Measurements from ENCODE around the gene VAMP5. TPM values are rescaled to one million over a fixed set of nuclear protein-coding genes. Genes with fewer than 3 reads are reported as not detected.
"Not testable (repeated sequence)": the region's sequence is repeated elsewhere in the genome, so short reads cannot be mapped to it uniquely, and the experiment has no call there.

VAMP5 gene
- total RNA-seq, 6 experiments from 2014 or later = 51.2 to 84.2 (median 71.4) TPM

DNA sequence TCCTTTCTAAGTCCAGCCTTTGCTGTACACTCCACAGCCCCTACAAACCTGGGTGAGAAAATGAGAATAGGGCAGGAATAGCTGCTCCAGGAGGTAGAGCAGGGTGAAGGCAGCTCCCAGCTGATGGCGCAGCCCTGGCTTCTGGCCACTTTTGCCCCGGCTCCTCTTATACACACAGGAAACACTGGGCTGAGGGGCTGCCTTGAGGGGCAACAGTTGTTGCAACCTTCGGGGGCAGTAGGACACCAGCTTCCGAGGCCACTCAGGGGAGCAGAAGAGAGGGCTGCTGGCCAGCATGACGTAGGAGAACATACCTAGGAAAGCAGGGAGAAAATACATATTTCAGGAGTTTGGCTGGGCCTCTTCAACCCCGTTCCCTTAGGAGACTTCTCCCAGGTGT, 31.0 kb upstream of the VAMP5 start:
- Mint-ChIP-seq H3K4me1 (ENCODE audit: low read depth) (peaks cover 42% of the 10 kb centered on the region), H3K9me3 (no peaks in the 10 kb centered on the region), H3K4me3 (no peak overlapping the region), H3K27me3 (ENCODE audit: insufficient read depth) (no peaks in the 10 kb centered on the region), H3K36me3 (ENCODE audit: low read depth) (peaks cover 16% of the 10 kb centered on the region), H3K27ac (no peak overlapping the region)
- DNase-seq = no peak
- TF ChIP-seq CTCF (IDR thresholded peaks at IDR 0.05) = no peak

GRCh38 chr2:85554980-85555612, 29.1 kb upstream of the VAMP5 start:
- DNase-seq = no peak
- H3K4me3 Mint-ChIP-seq = no peak overlapping the region
- H3K27me3 Mint-ChIP-seq (ENCODE audit: insufficient read depth) = no peaks in the 10 kb centered on the region
- no peaks in the 10 kb centered on the region for H3K9me3 Mint-ChIP-seq
- H3K36me3 Mint-ChIP-seq (ENCODE audit: low read depth) = peaks cover 16% of the 10 kb centered on the region
- no peak overlapping the region for H3K27ac Mint-ChIP-seq
- peaks cover 33% of the 10 kb centered on the region for H3K4me1 Mint-ChIP-seq (ENCODE audit: low read depth)
- no peak for TF ChIP-seq CTCF (IDR thresholded peaks at IDR 0.05)

DNA sequence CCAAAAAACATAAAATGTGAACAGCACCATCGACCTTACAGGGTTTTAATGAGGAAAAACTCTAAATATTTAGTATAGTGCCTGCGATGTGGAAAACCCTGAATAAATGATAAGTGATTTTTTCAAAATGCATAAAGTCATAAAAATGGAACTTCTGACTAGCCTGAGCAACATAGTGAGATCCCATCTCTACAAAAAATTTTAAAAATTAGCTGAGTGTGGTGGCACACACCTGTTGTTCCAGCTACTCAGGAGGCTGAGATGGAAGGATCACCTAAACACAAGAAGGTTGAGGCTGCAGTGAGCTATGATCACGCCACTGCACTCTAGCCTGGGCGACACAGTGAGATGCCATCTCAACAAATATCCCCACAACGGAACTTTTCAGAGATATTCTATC, 27.1 kb upstream of the VAMP5 start:
- H3K4me1 Mint-ChIP-seq (ENCODE audit: low read depth) = peaks cover 29% of the 10 kb centered on the region
- H3K4me3 Mint-ChIP-seq = no peak overlapping the region
- H3K9me3 Mint-ChIP-seq = no peaks in the 10 kb centered on the region
- no peak for TF ChIP-seq CTCF (IDR thresholded peaks at IDR 0.05)
- peaks cover 5% of the 10 kb centered on the region for H3K36me3 Mint-ChIP-seq (ENCODE audit: low read depth)
- DNase-seq = no peak
- peaks cover 2% of the 10 kb centered on the region; the same call in 1 of the 2 replicates for H3K27me3 Mint-ChIP-seq (ENCODE audit: insufficient read depth)
- no peak overlapping the region for H3K27ac Mint-ChIP-seq

DNA sequence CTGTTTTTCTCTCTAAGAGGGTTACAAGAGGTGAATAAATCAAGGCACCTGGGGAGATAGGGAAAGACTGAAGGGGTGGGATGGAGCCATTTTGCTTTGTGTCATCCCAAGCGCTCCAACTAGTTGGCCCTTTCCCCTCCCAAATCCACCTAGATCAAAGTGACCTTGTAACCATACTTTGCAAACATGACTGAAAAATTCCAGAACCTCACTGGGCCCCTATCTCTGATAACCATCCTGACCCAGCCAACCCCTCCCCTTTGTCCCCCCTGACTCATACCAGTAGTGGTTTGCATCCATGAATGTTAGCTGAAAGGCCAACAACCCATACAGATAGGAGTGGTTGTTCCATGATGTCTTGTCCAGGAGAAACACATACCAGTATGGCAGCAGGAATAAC, 26.1 kb upstream of the VAMP5 start:
- DNase-seq = no peak
- Mint-ChIP-seq H3K4me3 (no peak overlapping the region), H3K36me3 (ENCODE audit: low read depth) (peaks cover 5% of the 10 kb centered on the region), H3K4me1 (ENCODE audit: low read depth) (peaks cover 29% of the 10 kb centered on the region), H3K27ac (no peak overlapping the region), H3K27me3 (ENCODE audit: insufficient read depth) (peaks cover 2% of the 10 kb centered on the region; the same call in 1 of the 2 replicates), H3K9me3 (no peaks in the 10 kb centered on the region)
- TF ChIP-seq CTCF (IDR thresholded peaks at IDR 0.05) = no peak

- DNase-seq; H3K9me3 Mint-ChIP-seq; H3K27me3 Mint-ChIP-seq (ENCODE audit: insufficient read depth); H3K36me3 Mint-ChIP-seq (ENCODE audit: low read depth): not testable (repeated sequence)
- H3K4me1 Mint-ChIP-seq (ENCODE audit: low read depth) = peaks cover 29% of the 10 kb centered on the region
- H3K4me3 Mint-ChIP-seq = peak overlapping the region; percentile 98
- peak overlapping the region; percentile 88 for H3K27ac Mint-ChIP-seq
Observed at GRCh38 chr2:85560403-85560726, 23.9 kb upstream of the VAMP5 start.

- Mint-ChIP-seq H3K27me3 (ENCODE audit: insufficient read depth) (peaks cover 5% of the 10 kb centered on the region), H3K4me3 (peak overlapping the region; percentile 98), H3K36me3 (ENCODE audit: low read depth) (no peaks in the 10 kb centered on the region; the same call in none of the 2 replicates), H3K27ac (peak overlapping the region; percentile 88), H3K4me1 (ENCODE audit: low read depth) (peaks cover 29% of the 10 kb centered on the region), H3K9me3 (no peaks in the 10 kb centered on the region)
- TF ChIP-seq CTCF (IDR thresholded peaks at IDR 0.05) = no peak
- no peak for DNase-seq
Observed at GRCh38 chr2:85560812-85561279, 23.4 kb upstream of the VAMP5 start.

Data from HFFc6 (cell line).